MCF 10A (cell line): ENCODE measurements around the gene SIRT1. TPM values are rescaled to one million over a fixed set of nuclear protein-coding genes. Genes with fewer than 3 reads are reported as not detected.
"Not testable (repeated sequence)": the region's sequence is repeated elsewhere in the genome, so short reads cannot be mapped to it uniquely, and the experiment has no call there.

Experiments
- BruUV-seq: library from RNA; stranded (reverse); fragments of 400-500 nt; replicated peaks from 2 replicates; lab custom pipeline; 2021; lab: Mats Ljungman, UMichigan
- CTCF ChIA-PET: fragments of 300-600 bp; sonication (Branson Sonifier 250); formaldehyde crosslinking; extraction: SDS; loops from one replicate; lab custom pipeline; 2021; ENCODE audit warnings: antibody characterized with exemption, inconsistent platforms; lab: Yijun Ruan, JAX
- POLR2A ChIA-PET: fragments of 300-600, 350-650 bp; sonication (Branson Sonifier 250); formaldehyde crosslinking; extraction: SDS; loops from one replicate; lab custom pipeline; 2020; ENCODE audit warnings: antibody characterized with exemption, inconsistent platforms; lab: Yijun Ruan, JAX
- DNase-seq: peaks from one replicate; pipeline ENCODE4 v3.0.0-alpha.2; 2018; ENCODE audit not compliant: unreplicated experiment
- H3K27ac Mint-ChIP-seq: one replicate; pipeline ENCODE4 v1.8.0; 2022; ENCODE audit warnings: mild to moderate bottlenecking, low read depth, mixed read lengths; ENCODE audit not compliant: unreplicated experiment
- H3K27me3 Mint-ChIP-seq: one replicate; pipeline ENCODE4 v1.8.0; 2022; ENCODE audit warnings: mixed read lengths; ENCODE audit not compliant: insufficient read depth, unreplicated experiment
- H3K36me3 Mint-ChIP-seq: one replicate; pipeline ENCODE4 v1.8.0; 2022; ENCODE audit warnings: mild to moderate bottlenecking, moderate library complexity, mixed read lengths; ENCODE audit not compliant: insufficient read depth, unreplicated experiment
- H3K4me1 Mint-ChIP-seq: one replicate; pipeline ENCODE4 v1.8.0; 2022; ENCODE audit warnings: mixed read lengths; ENCODE audit not compliant: insufficient read depth, unreplicated experiment
- H3K4me3 Mint-ChIP-seq: one replicate; pipeline ENCODE4 v1.8.0; 2022; ENCODE audit warnings: mild to moderate bottlenecking, moderate library complexity, mixed read lengths; ENCODE audit not compliant: unreplicated experiment
- H3K9me3 Mint-ChIP-seq: one replicate; pipeline ENCODE4 v1.8.0; 2022; ENCODE audit warnings: mixed read lengths; ENCODE audit not compliant: unreplicated experiment
- CTCF ChIP-seq: fragments of 200-600 bp; IDR thresholded peaks from one replicate; pipeline ENCODE4 v1.8.0; 2022; ENCODE audit warnings: antibody characterized with exemption, mild to moderate bottlenecking; ENCODE audit not compliant: unreplicated experiment
- intact Hi-C: fragments of 100-400 bp; cut with micrococcal nuclease; formaldehyde crosslinking; loops from 2 replicates; pipeline ENCODE4 v1.14.1; 2022
- total RNA-seq: library from RNA; stranded (reverse); gene quantifications from 2 replicates; pipeline ENCODE4 v1.2.3, GENCODE V29; 2022

Gene SIRT1
- total RNA-seq, 1 experiment from 2014 or later: 17.9 TPM

- peaks cover 77% of the 10 kb centered on the region for H3K36me3 Mint-ChIP-seq
- POLR2A ChIA-PET: interaction anchor here (0.7 to 1.0 kb wide), 2 partner anchors 81 to 170 kb away, joined by 3 to 4 read pairs; no protein-coding TSS in a partner anchor
Observed at GRCh38 chr10:67965456-67965855, 81.0 kb downstream of the SIRT1 start.

DNA sequence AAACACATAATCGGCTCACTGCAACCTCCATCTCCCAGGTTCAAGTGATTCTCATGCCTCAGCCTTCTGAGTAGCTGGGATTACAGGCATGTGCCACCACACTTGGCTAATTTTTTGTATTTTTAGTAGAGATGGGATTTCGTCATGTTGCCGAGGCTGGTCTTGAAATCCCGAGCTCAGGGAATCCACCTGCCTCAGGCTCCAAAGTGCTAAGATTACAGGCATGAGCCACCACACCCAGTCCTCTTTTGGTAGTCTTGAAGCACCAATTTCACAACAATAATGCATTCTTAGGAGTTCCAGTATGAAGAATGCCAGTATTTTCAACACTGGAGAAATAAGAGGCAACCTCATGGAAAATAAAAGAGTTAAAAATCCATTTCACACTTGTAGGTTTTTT lies 81.6 kb downstream of the SIRT1 start:
- H3K27me3 Mint-ChIP-seq, CTCF ChIA-PET: not testable (repeated sequence)

More at GRCh38 chr10:67965456-67965855, 81.0 kb downstream of the SIRT1 start:
- no peaks in the 10 kb centered on the region for H3K27me3 Mint-ChIP-seq
- CTCF ChIA-PET: no interaction called here
- peak overlapping the region; percentile 51 for H3K27ac Mint-ChIP-seq
- H3K9me3 Mint-ChIP-seq: no peaks in the 10 kb centered on the region
- H3K4me3 Mint-ChIP-seq: no peak overlapping the region
- DNase-seq: no peak
- H3K4me1 Mint-ChIP-seq: no peaks in the 10 kb centered on the region
- no TSS peak for BruUV-seq
- no peak for TF ChIP-seq CTCF
- intact Hi-C loops: no loop called here

More for the DNA sequence above, 81.6 kb downstream of the SIRT1 start:
- intact Hi-C loops, H3K4me1 Mint-ChIP-seq, BruUV-seq, H3K9me3 Mint-ChIP-seq, H3K4me3 Mint-ChIP-seq: not testable (repeated sequence)
- POLR2A ChIA-PET: interaction anchor here (0.7 to 1.0 kb wide), 2 partner anchors 82 to 170 kb away, joined by 3 to 4 read pairs; no protein-coding TSS in a partner anchor
- H3K36me3 Mint-ChIP-seq: peaks cover 77% of the 10 kb centered on the region
- peak overlapping the region; percentile 31 for H3K27ac Mint-ChIP-seq
- peak; percentile 77 for DNase-seq

Other genes starting within 250 kb of the SIRT1 start
- 0.02 TPM in 1 of 2 replicates, not detected in the other for gene CTNNA3, start 188.5 kb upstream of the SIRT1 start, total RNA-seq
- 9.5 and 13.8 TPM in 2 replicates for gene DNAJC12, start 46.5 kb upstream of the SIRT1 start, total RNA-seq
- 57.5 and 61.5 TPM in 2 replicates for gene HERC4, start 190.6 kb downstream of the SIRT1 start, total RNA-seq
- gene MYPN, start 224.8 kb downstream of the SIRT1 start, total RNA-seq: 0.22 and 0.37 TPM in 2 replicates